Measurements from ENCODE around the gene CDYL. TPM values are rescaled to one million over a fixed set of nuclear protein-coding genes. Genes with fewer than 3 reads are reported as not detected.

CDYL gene
- total RNA-seq, 1 experiment from 2014 or later = 38.4 TPM

- DNase-seq (no peak), ATAC-seq (no peak)
- H2AFZ ChIP-seq (ENCODE audit: low read length) = no peak overlapping the region
- ChIA-PET POLR2A (ENCODE audit: unreplicated experiment) (no interaction called here), CTCF (no interaction called here)
- intact Hi-C loops (cut with micrococcal nuclease) = no loop called here
- H3K9me3 ChIP-seq (ENCODE audit: low read length) = no peaks in the 10 kb centered on the region
- H3K4me2 ChIP-seq (ENCODE audit: low read length) = no peak overlapping the region
- no peak overlapping the region for H3K27ac ChIP-seq (ENCODE audit: low read length)
- H3K36me3 ChIP-seq (ENCODE audit: low read depth, low read length) = 0 out of 2 replicates have a peak, but pooled peaks cover 3% of the 10 kb centered on the region
- H3K27me3 ChIP-seq (ENCODE audit: low read length) = no peaks in the 10 kb centered on the region
- BruUV-seq (replicated peaks) = no TSS peak
- H3K9ac ChIP-seq (ENCODE audit: low read length) = no peak overlapping the region
- no peaks in the 10 kb centered on the region for H3K4me1 ChIP-seq (ENCODE audit: insufficient read depth, low read length)
- no peak overlapping the region for H3K4me3 ChIP-seq (ENCODE audit: low read length)
- H3K9me2 ChIP-seq (replicated peaks; ENCODE audit: low read length) = no peaks in the 10 kb centered on the region
- no peak for TF ChIP-seq EZH2phosphoT487 (IDR thresholded peaks at IDR 0.05; ENCODE audit: borderline replicate concordance, low read length)
- no peak for TF ChIP-seq EZH2 (IDR thresholded peaks at IDR 0.05; ENCODE audit: low read length, unreplicated experiment)
- TF ChIP-seq CTCF (conservative IDR thresholded peaks at IDR 0.05; ENCODE audit: low read depth, low read length) = no peak
- peaks cover 6% of the 10 kb centered on the region; the same call in 1 of the 2 replicates for H4K20me1 ChIP-seq (ENCODE audit: low read length)
- no peaks in the 10 kb centered on the region for H3F3A ChIP-seq (ENCODE audit: low read length, unreplicated experiment)
- peaks cover 65% of the 10 kb centered on the region for H3K79me2 ChIP-seq (ENCODE audit: low read length)
Observed at GRCh38 chr6:4890627-4891026, 114.4 kb downstream of the CDYL start.

- no peaks in the 10 kb centered on the region for H3K9me2 ChIP-seq (replicated peaks; ENCODE audit: low read length)
- ATAC-seq = no peak
- DNase-seq = no peak
- peaks cover 5% of the 10 kb centered on the region; the same call in 1 of the 2 replicates for H3K36me3 ChIP-seq (ENCODE audit: low read depth, low read length)
- no peaks in the 10 kb centered on the region for H3K4me1 ChIP-seq (ENCODE audit: insufficient read depth, low read length)
- H3K4me3 ChIP-seq (ENCODE audit: low read length) = no peak overlapping the region
- H3K27ac ChIP-seq (ENCODE audit: low read length) = no peak overlapping the region
- ChIA-PET CTCF (no interaction called here), POLR2A (ENCODE audit: unreplicated experiment) (no interaction called here)
- H3K9me3 ChIP-seq (ENCODE audit: low read length) = no peaks in the 10 kb centered on the region
- H3F3A ChIP-seq (ENCODE audit: low read length, unreplicated experiment) = no peaks in the 10 kb centered on the region
- H2AFZ ChIP-seq (ENCODE audit: low read length) = no peak overlapping the region
- BruUV-seq (replicated peaks) = no TSS peak
- no peak overlapping the region for H3K4me2 ChIP-seq (ENCODE audit: low read length)
- H4K20me1 ChIP-seq (ENCODE audit: low read length) = peaks cover 6% of the 10 kb centered on the region; the same call in 1 of the 2 replicates
- intact Hi-C loops (cut with micrococcal nuclease) = no loop called here
- H3K9ac ChIP-seq (ENCODE audit: low read length) = no peak overlapping the region
- H3K79me2 ChIP-seq (ENCODE audit: low read length) = peaks cover 62% of the 10 kb centered on the region
- no peak for TF ChIP-seq EZH2phosphoT487 (IDR thresholded peaks at IDR 0.05; ENCODE audit: borderline replicate concordance, low read length)
- no peak for TF ChIP-seq EZH2 (IDR thresholded peaks at IDR 0.05; ENCODE audit: low read length, unreplicated experiment)
- TF ChIP-seq CTCF (conservative IDR thresholded peaks at IDR 0.05; ENCODE audit: low read depth, low read length) = no peak
- no peaks in the 10 kb centered on the region for H3K27me3 ChIP-seq (ENCODE audit: low read length)
Observed at GRCh38 chr6:4891141-4891540, 114.9 kb downstream of the CDYL start.

GRCh38 chr6:4892785-4893485 lies 116.7 kb downstream of the CDYL start:
- peaks cover 53% of the 10 kb centered on the region for H3K79me2 ChIP-seq (ENCODE audit: low read length)
- no peaks in the 10 kb centered on the region for H3K9me3 ChIP-seq (ENCODE audit: low read length)
- no peaks in the 10 kb centered on the region for H3K9me2 ChIP-seq (replicated peaks; ENCODE audit: low read length)
- CTCF ChIA-PET = no interaction called here
- H3K27ac ChIP-seq (ENCODE audit: low read length) = no peak overlapping the region
- no TSS peak for BruUV-seq (replicated peaks)
- intact Hi-C loops (cut with micrococcal nuclease) = no loop called here
- peaks cover 6% of the 10 kb centered on the region; the same call in 1 of the 2 replicates for H4K20me1 ChIP-seq (ENCODE audit: low read length)
- ATAC-seq = no peak
- TF ChIP-seq CTCF (conservative IDR thresholded peaks at IDR 0.05; ENCODE audit: low read depth, low read length) (no peak), EZH2phosphoT487 (IDR thresholded peaks at IDR 0.05; ENCODE audit: borderline replicate concordance, low read length) (no peak), EZH2 (IDR thresholded peaks at IDR 0.05; ENCODE audit: low read length, unreplicated experiment) (no peak)
- H3K27me3 ChIP-seq (ENCODE audit: low read length) = no peaks in the 10 kb centered on the region
- H3K36me3 ChIP-seq (ENCODE audit: low read depth, low read length) = peaks cover 17% of the 10 kb centered on the region; the same call in 1 of the 2 replicates
- no peak overlapping the region for H3K4me2 ChIP-seq (ENCODE audit: low read length)
- no peak overlapping the region for H3K9ac ChIP-seq (ENCODE audit: low read length)
- POLR2A ChIA-PET (ENCODE audit: unreplicated experiment) = no interaction called here
- H3K4me1 ChIP-seq (ENCODE audit: insufficient read depth, low read length) = no peaks in the 10 kb centered on the region
- H3K4me3 ChIP-seq (ENCODE audit: low read length) = no peak overlapping the region
- DNase-seq = no peak
- no peak overlapping the region for H2AFZ ChIP-seq (ENCODE audit: low read length)
- H3F3A ChIP-seq (ENCODE audit: low read length, unreplicated experiment) = no peaks in the 10 kb centered on the region

Measured in PC-3 (cell line).